H1 (cell line): ENCODE data around the gene IL1RAPL1. TPM values are rescaled to one million over a fixed set of nuclear protein-coding genes. Genes with fewer than 3 reads are reported as not detected.

Experiments used
- polyA plus RNA-seq, 7 experiments: library from polyadenylated mRNA; depleted of rRNA in 3 of 7; stranded (reverse) in 5 of 7; unstranded in 2 of 7; fragments of >200 nt in 5 of 7; fragments of 200-250 nt in 2 of 7; gene quantifications; 1 replicate in 5 of 7; 2 replicates in 1 of 7; 4 replicates in 1 of 7; pipeline versions ENCODE4 v1.2.1 to v1.2.3, GENCODE V29; 2011 to 2013; ENCODE audit warnings: missing spikeins in 2 of 7, mixed read lengths in 2 of 7
- total RNA-seq: library from RNA; stranded (reverse); fragmentation: NEBNext Ultra II Directional; extraction: Animal tissue kit (Norgen Biotek cat#: 25700); gene quantifications from 2 replicates; pipeline ENCODE4 v1.2.1, GENCODE V29; 2021
- TF ChIP-seq, protein P1 (sequence below): IDR thresholded peaks from 2 replicates; pipeline ENCODE4 v1.6.1; 2011; ENCODE audit warnings: low read length, improper control_type of control experiment

IL1RAPL1 gene
- total and polyA plus RNA-seq, 2 of the 8 experiments (the other 6 are each of a cell fraction or from before 2014, with no cell fraction given) = 0.11 to 0.35 TPM

DNA sequence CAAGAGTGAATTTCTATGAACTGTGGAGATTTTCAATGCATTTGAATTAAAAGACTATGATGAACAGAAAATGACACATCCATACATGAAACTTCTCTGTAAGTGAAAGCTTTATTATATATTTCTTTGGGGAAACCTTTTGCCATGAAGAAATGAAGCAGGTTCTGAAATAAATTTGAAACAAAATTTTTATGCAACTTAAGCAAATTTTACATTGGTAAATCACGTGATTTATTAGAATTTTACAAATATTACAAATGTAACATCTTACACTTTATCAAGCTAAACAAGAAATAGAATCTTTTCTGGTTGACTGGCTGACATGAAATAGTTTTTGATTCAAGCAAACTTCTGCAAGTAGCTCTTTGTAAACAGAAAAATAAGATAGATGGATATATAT, 131.2 kb downstream of the IL1RAPL1 start (continued):
- TF ChIP-seq, protein P1, sequence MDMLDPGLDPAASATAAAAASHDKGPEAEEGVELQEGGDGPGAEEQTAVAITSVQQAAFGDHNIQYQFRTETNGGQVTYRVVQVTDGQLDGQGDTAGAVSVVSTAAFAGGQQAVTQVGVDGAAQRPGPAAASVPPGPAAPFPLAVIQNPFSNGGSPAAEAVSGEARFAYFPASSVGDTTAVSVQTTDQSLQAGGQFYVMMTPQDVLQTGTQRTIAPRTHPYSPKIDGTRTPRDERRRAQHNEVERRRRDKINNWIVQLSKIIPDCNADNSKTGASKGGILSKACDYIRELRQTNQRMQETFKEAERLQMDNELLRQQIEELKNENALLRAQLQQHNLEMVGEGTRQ = no peak
